Activated T-helper 1 cell treated with anti-CD3 and anti-CD28 coated beads, Interleukin-12 subunit alpha, Interleukin-12 subunit beta, Interleukin-2, Interleukin-4 antibody, amounts not matched to agents 30 ng/mL and 10 ng/mL and 1 ng/mL, durations not matched to agents 14 hours and 24 hours and 36 hours (primary cell): ENCODE results near the gene GNB1L. TPM values are rescaled to one million over a fixed set of nuclear protein-coding genes. Genes with fewer than 3 reads are reported as not detected.

Experiments used
- DNase-seq: peaks from one replicate; pipeline ENCODE4 v3.0.0; 2021; ENCODE audit warnings: low spot score
- H3K27ac Mint-ChIP-seq: one replicate; pipeline ENCODE4 v1.8.0; 2021; ENCODE audit warnings: mild to moderate bottlenecking, mixed read lengths
- H3K27me3 Mint-ChIP-seq: one replicate; pipeline ENCODE4 v1.8.0; 2022; ENCODE audit warnings: mild to moderate bottlenecking, moderate library complexity, mixed read lengths; ENCODE audit not compliant: insufficient read depth
- H3K36me3 Mint-ChIP-seq: one replicate; pipeline ENCODE4 v1.8.0; 2021; ENCODE audit warnings: low read depth, mixed read lengths
- H3K4me1 Mint-ChIP-seq: one replicate; pipeline ENCODE4 v1.8.0; 2021; ENCODE audit warnings: low read depth, mixed read lengths
- H3K4me3 Mint-ChIP-seq: one replicate; pipeline ENCODE4 v1.8.0; 2021; ENCODE audit warnings: mild to moderate bottlenecking, moderate library complexity, mixed read lengths
- H3K9me3 Mint-ChIP-seq: one replicate; pipeline ENCODE4 v1.8.0; 2021; ENCODE audit warnings: mixed read lengths
- intact Hi-C: fragments of 100-400 bp; cut with micrococcal nuclease; formaldehyde crosslinking; loops from one replicate; pipeline ENCODE4 v1.15.1; 2024
- total RNA-seq: library from RNA; stranded (reverse); gene quantifications from 2 replicates; pipeline ENCODE4 v1.2.3, GENCODE V29; 2022

The GNB1L gene
- total RNA-seq, 1 donor from 2014 or later: 21.5 TPM

GRCh38 chr22:19757140-19757984 lies 97.3 kb downstream of the GNB1L start:
- Mint-ChIP-seq H3K9me3 (no peaks in the 10 kb centered on the region), H3K4me3 (peak overlapping the region; percentile 68)

GRCh38 chr22:19756288-19757128 lies 98.2 kb downstream of the GNB1L start:
- Mint-ChIP-seq H3K27ac (no peak overlapping the region), H3K9me3 (no peaks in the 10 kb centered on the region), H3K4me3 (peak overlapping the region; percentile 2), H3K36me3 (peaks cover 4% of the 10 kb centered on the region), H3K4me1 (peaks cover 17% of the 10 kb centered on the region), H3K27me3 (peaks cover 56% of the 10 kb centered on the region)
- DNase-seq: peak; percentile 61
- intact Hi-C loops: loop anchor here (1.0 to 5.0 kb wide), 3 partner anchors 10 to 154 kb away; no protein-coding TSS in a partner anchor

More at GRCh38 chr22:19757140-19757984, 97.3 kb downstream of the GNB1L start:
- peaks cover 4% of the 10 kb centered on the region for H3K36me3 Mint-ChIP-seq
- no peak overlapping the region for H3K27ac Mint-ChIP-seq
- DNase-seq: no peak
- H3K4me1 Mint-ChIP-seq: peaks cover 17% of the 10 kb centered on the region
- peaks cover 60% of the 10 kb centered on the region for H3K27me3 Mint-ChIP-seq
- intact Hi-C loops: loop anchor here (5.0 kb wide), 1 partner anchor 135 kb away; no protein-coding TSS in a partner anchor

DNA sequence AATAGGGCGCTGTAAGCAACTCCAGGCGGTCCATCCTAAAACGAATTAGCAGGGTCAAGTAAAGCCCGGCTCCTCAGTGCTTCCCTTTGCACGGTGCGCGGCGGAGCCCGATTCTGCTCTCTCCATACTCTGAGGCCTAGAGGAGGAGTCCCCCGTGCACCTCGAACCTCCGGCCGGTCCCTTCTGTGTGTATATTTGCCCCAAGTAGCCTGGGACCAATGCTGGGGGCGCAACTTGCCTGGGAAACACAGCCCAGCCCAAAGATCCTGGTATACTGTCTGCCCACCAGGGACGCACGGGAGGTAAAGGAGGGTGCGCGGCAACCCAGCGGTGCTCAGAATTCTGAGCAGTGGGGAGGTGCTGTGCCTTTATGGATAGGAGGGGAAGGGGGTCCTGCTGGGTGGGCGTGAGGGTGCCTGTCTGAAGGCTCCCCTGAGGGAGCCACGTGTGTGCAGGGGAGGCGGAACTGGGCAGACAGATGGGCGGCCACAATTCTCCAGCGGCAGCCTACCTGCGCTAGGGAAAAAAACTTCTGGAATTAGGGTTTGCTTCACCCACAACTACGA lies 98.9 kb downstream of the GNB1L start:
- H3K9me3 Mint-ChIP-seq: no peaks in the 10 kb centered on the region
- H3K4me1 Mint-ChIP-seq: peaks cover 17% of the 10 kb centered on the region
- H3K4me3 Mint-ChIP-seq: no peak overlapping the region
- no peak for DNase-seq
- peaks cover 4% of the 10 kb centered on the region for H3K36me3 Mint-ChIP-seq
- no peak overlapping the region for H3K27ac Mint-ChIP-seq
- intact Hi-C loops: loop anchor here (1.0 to 5.0 kb wide), 3 partner anchors 10 to 154 kb away; no protein-coding TSS in a partner anchor
- H3K27me3 Mint-ChIP-seq: peaks cover 55% of the 10 kb centered on the region

GRCh38 chr22:19755145-19755710 lies 99.4 kb downstream of the GNB1L start:
- Mint-ChIP-seq H3K9me3 (no peaks in the 10 kb centered on the region), H3K36me3 (peaks cover 3% of the 10 kb centered on the region), H3K4me3 (no peak overlapping the region), H3K4me1 (peaks cover 15% of the 10 kb centered on the region), H3K27ac (no peak overlapping the region), H3K27me3 (peaks cover 55% of the 10 kb centered on the region)
- intact Hi-C loops: loop anchor here (5.0 kb wide), 1 partner anchor 137 kb away; no protein-coding TSS in a partner anchor
- DNase-seq: no peak

GRCh38 chr22:19754701-19755144 lies 100.0 kb downstream of the GNB1L start:
- no peak overlapping the region for H3K4me3 Mint-ChIP-seq
- no peak overlapping the region for H3K27ac Mint-ChIP-seq
- H3K27me3 Mint-ChIP-seq: peaks cover 50% of the 10 kb centered on the region
- no peaks in the 10 kb centered on the region for H3K9me3 Mint-ChIP-seq
- DNase-seq: no peak
- no peaks in the 10 kb centered on the region for H3K36me3 Mint-ChIP-seq
- peaks cover 10% of the 10 kb centered on the region for H3K4me1 Mint-ChIP-seq
- intact Hi-C loops: loop anchor here (5.0 kb wide), 1 partner anchor 138 kb away; no protein-coding TSS in a partner anchor

- Mint-ChIP-seq H3K4me1 (peaks cover 7% of the 10 kb centered on the region), H3K36me3 (no peaks in the 10 kb centered on the region), H3K4me3 (no peak overlapping the region), H3K27me3 (peaks cover 46% of the 10 kb centered on the region), H3K9me3 (no peaks in the 10 kb centered on the region), H3K27ac (no peak overlapping the region)
- DNase-seq: no peak
- intact Hi-C loops: no loop called here
Observed at GRCh38 chr22:19753996-19754700, 100.5 kb downstream of the GNB1L start.

- no peak for DNase-seq
- peaks cover 7% of the 10 kb centered on the region for H3K4me1 Mint-ChIP-seq
- H3K27ac Mint-ChIP-seq: no peak overlapping the region
- no peaks in the 10 kb centered on the region for H3K36me3 Mint-ChIP-seq
- no peaks in the 10 kb centered on the region for H3K9me3 Mint-ChIP-seq
- H3K4me3 Mint-ChIP-seq: no peak overlapping the region
- peaks cover 41% of the 10 kb centered on the region for H3K27me3 Mint-ChIP-seq
- intact Hi-C loops: no loop called here
Observed at GRCh38 chr22:19753090-19753842, 101.4 kb downstream of the GNB1L start.

- Mint-ChIP-seq H3K4me3 (no peak overlapping the region), H3K4me1 (no peaks in the 10 kb centered on the region), H3K27ac (no peak overlapping the region), H3K9me3 (no peaks in the 10 kb centered on the region), H3K36me3 (no peaks in the 10 kb centered on the region), H3K27me3 (peaks cover 29% of the 10 kb centered on the region)
- DNase-seq: no peak
- intact Hi-C loops: no loop called here
Observed at GRCh38 chr22:19751497-19752245, 103.0 kb downstream of the GNB1L start.

GRCh38 chr22:19750507-19751490 lies 103.9 kb downstream of the GNB1L start:
- Mint-ChIP-seq H3K4me1 (no peaks in the 10 kb centered on the region), H3K9me3 (no peaks in the 10 kb centered on the region), H3K4me3 (no peak overlapping the region), H3K27ac (no peak overlapping the region), H3K36me3 (no peaks in the 10 kb centered on the region), H3K27me3 (peaks cover 23% of the 10 kb centered on the region)
- no peak for DNase-seq
- intact Hi-C loops: no loop called here

DNA sequence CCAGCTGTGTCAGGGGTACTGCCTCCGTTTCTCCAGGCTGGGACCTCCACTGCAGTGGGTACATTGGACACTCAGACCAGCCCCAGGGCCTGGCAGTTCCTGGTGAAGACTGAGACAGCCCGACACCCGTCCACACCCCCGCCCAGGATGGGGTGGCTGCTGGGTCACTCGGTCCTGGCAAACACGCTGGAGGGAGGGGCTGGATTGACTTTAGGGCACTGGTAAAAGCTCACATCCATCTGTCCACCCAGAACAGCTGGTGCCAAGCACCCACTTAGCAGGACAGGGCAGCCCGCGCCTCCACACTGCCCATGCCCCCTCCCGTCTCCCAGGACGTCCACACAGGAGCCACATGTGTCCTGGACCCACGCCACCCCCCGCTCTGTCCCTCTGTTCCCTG lies 104.8 kb downstream of the GNB1L start:
- Mint-ChIP-seq H3K4me3 (no peak overlapping the region), H3K36me3 (no peaks in the 10 kb centered on the region)
- intact Hi-C loops: no loop called here

More for the DNA sequence above, 104.8 kb downstream of the GNB1L start:
- Mint-ChIP-seq H3K27ac (no peak overlapping the region), H3K4me1 (no peaks in the 10 kb centered on the region), H3K9me3 (no peaks in the 10 kb centered on the region), H3K27me3 (peaks cover 20% of the 10 kb centered on the region)
- DNase-seq: no peak
